Suprapubic skin (tissue), 4 donors: ENCODE measurements around the gene C17orf78. TPM values are rescaled to one million over a fixed set of nuclear protein-coding genes. Genes with fewer than 3 reads are reported as not detected.

Experiments
- total RNA-seq, 4 donors: library from RNA; depleted of rRNA; stranded (reverse); fragments of >200 nt; gene quantifications; one replicate each; pipeline ENCODE4 v1.1.0, GENCODE V29; 2016

The C17orf78 gene
- total RNA-seq, 4 donors from 2014 or later: not detected

Other genes starting within 250 kb of the C17orf78 start
- 10 to 100 TPM; 47.9 to 56.2 (median 51.4) TPM for gene ACACA, start 30.9 kb downstream of the C17orf78 start, total RNA-seq
- 10 to 100 TPM; 10.5 to 39.3 (median 16.1) TPM for gene TADA2A, start 30.9 kb downstream of the C17orf78 start, total RNA-seq
- 100 to 1,000 TPM in 1 of 4 donors, 10 to 100 TPM in 3; 31.4 to 107 (median 68.5) TPM for gene DUSP14, start 113.9 kb downstream of the C17orf78 start, total RNA-seq
- gene SYNRG, start 233.4 kb downstream of the C17orf78 start, total RNA-seq: 10 to 100 TPM; 21.2 to 48.5 (median 25.5) TPM